Fibroblast of lung (primary cell): Measurements from ENCODE around the gene PACRG. TPM values are rescaled to one million over a fixed set of nuclear protein-coding genes. Genes with fewer than 3 reads are reported as not detected.

Experiments
- DNase-seq, 2 donors: peaks; one replicate each; pipeline versions ENCODE4 v3.0.0 to v3.0.0-alpha.2; 2010; ENCODE audit warnings: low read depth in 2 of 2
- H2AFZ ChIP-seq: 2 replicates; pipeline ENCODE4 v1.5.1; 2012; ENCODE audit warnings: low read length, control low read depth, inconsistent platforms
- H3K27ac ChIP-seq: 2 replicates; pipeline ENCODE4 v1.5.1; 2011; ENCODE audit warnings: low read length, control low read depth; ENCODE audit not compliant: insufficient read depth
- H3K27me3 ChIP-seq: 2 replicates; pipeline ENCODE4 v1.5.1; 2011; ENCODE audit warnings: mild to moderate bottlenecking, low read length; ENCODE audit not compliant: control insufficient read depth, insufficient read depth
- H3K36me3 ChIP-seq: 2 replicates; pipeline ENCODE4 v1.5.1; 2011; ENCODE audit warnings: low read length; ENCODE audit not compliant: control insufficient read depth, insufficient read depth
- H3K4me1 ChIP-seq: 2 replicates; pipeline ENCODE4 v1.5.1; 2011; ENCODE audit warnings: low read length; ENCODE audit not compliant: control insufficient read depth, insufficient read depth; ENCODE audit errors: extremely low read depth
- H3K4me2 ChIP-seq: 2 replicates; pipeline ENCODE4 v1.5.1; 2011; ENCODE audit warnings: low read length, control low read depth; ENCODE audit not compliant: insufficient read depth; ENCODE audit errors: extremely low read depth
- H3K4me3 ChIP-seq, 4 experiments: fragments of 200-600 bp in 1 of 4; sonication (generic) in 1 of 4; replicated peaks in 1 of 4; 2 replicates each; pipeline ENCODE4 v1.5.1; 2011 to 2016; ENCODE audit warnings: low read length in 4 of 4, low read depth in 3 of 4, mild to moderate bottlenecking in 3 of 4, control low read depth in 2 of 4, inconsistent platforms in 1 of 4, mixed read lengths in 1 of 4; ENCODE audit not compliant: insufficient read depth in 1 of 4; ENCODE audit errors: control extremely low read depth in 1 of 4
- H3K79me2 ChIP-seq: 2 replicates; pipeline ENCODE4 v1.5.1; 2012; ENCODE audit warnings: mild to moderate bottlenecking, low read length, inconsistent platforms; ENCODE audit not compliant: control insufficient read depth, insufficient read depth
- H3K9ac ChIP-seq: 2 replicates; pipeline ENCODE4 v1.5.1; 2011; ENCODE audit warnings: mild to moderate bottlenecking, low read length, control low read depth; ENCODE audit not compliant: insufficient read depth
- H3K9me3 ChIP-seq: 2 replicates; pipeline ENCODE4 v1.5.1; 2012; ENCODE audit warnings: low read depth, low read length; ENCODE audit not compliant: control insufficient read depth, insufficient read depth
- H4K20me1 ChIP-seq: 2 replicates; pipeline ENCODE4 v1.5.1; 2011; ENCODE audit warnings: low read length; ENCODE audit not compliant: control insufficient read depth, insufficient read depth; ENCODE audit errors: extremely low read depth
- CTCF ChIP-seq, 2 donors: IDR thresholded peaks in 1 of 2; conservative IDR thresholded peaks in 1 of 2; 1 replicate in 1 of 2; 2 replicates in 1 of 2; pipeline ENCODE4 v1.5.1; 2011 to 2012; ENCODE audit warnings: low read length in 2 of 2, control low read depth in 1 of 2, inconsistent platforms in 1 of 2, low read depth in 1 of 2, mild to moderate bottlenecking in 1 of 2
- EZH2 ChIP-seq: IDR thresholded peaks from 2 replicates; pipeline ENCODE4 v1.5.1; 2012; ENCODE audit warnings: low read length, control low read depth, mild to moderate bottlenecking; ENCODE audit errors: missing control alignments
- polyA plus RNA-seq, 2 donors: library from polyadenylated mRNA; depleted of rRNA in 1 of 2; stranded (reverse) in 1 of 2; unstranded in 1 of 2; fragments of >200 nt; gene quantifications; 2 replicates each; pipeline ENCODE4 v1.2.1, GENCODE V29; 2011 to 2012; ENCODE audit warnings: missing spikeins in 1 of 2
- total RNA-seq: library from RNA; depleted of rRNA; stranded (reverse); fragments of >200 nt; gene quantifications from 2 replicates; pipeline ENCODE4 v1.2.1, GENCODE V29; 2014

PACRG gene
- total and polyA plus RNA-seq, 2 donors (not counting 1 experiment from before 2014, with no cell fraction given): 0.30 to 0.66 TPM

- Histone ChIP-seq H3K27ac (no peak overlapping the region), H4K20me1 (no peaks in the 10 kb centered on the region), H3K9ac (no peak overlapping the region), H3K9me3 (no peaks in the 10 kb centered on the region), H3K27me3 (no peaks in the 10 kb centered on the region), H3K4me2 (no peak overlapping the region), H3K36me3 (no peaks in the 10 kb centered on the region), H3K4me1 (no peaks in the 10 kb centered on the region), H2AFZ (no peak overlapping the region), H3K4me3 (no peak overlapping the region), H3K79me2 (no peaks in the 10 kb centered on the region)
- TF ChIP-seq EZH2: no peak
- TF ChIP-seq CTCF (conservative IDR thresholded peaks at IDR 0.05 in 1 of 2, IDR thresholded peaks at IDR 0.05 in 1 of 2; ENCODE audit: low read depth in 1 of 2, low read length in 2 of 2): no peak
- DNase-seq: peak; percentile 40 to 67
These were observed 137.1 kb downstream of the PACRG start for GRCh38 chr6:162864911-162865310.

GRCh38 chr6:162866656-162867055, 138.9 kb downstream of the PACRG start:
- H3K9ac ChIP-seq: no peak overlapping the region
- H4K20me1 ChIP-seq: no peaks in the 10 kb centered on the region
- TF ChIP-seq EZH2: no peak
- no peak for TF ChIP-seq CTCF (conservative IDR thresholded peaks at IDR 0.05 in 1 of 2, IDR thresholded peaks at IDR 0.05 in 1 of 2; ENCODE audit: low read depth in 1 of 2, low read length in 2 of 2)
- H3K36me3 ChIP-seq: no peaks in the 10 kb centered on the region
- DNase-seq: no peak
- H2AFZ ChIP-seq: no peak overlapping the region
- no peak overlapping the region for H3K4me3 ChIP-seq
- no peaks in the 10 kb centered on the region for H3K4me1 ChIP-seq
- no peaks in the 10 kb centered on the region for H3K9me3 ChIP-seq
- H3K79me2 ChIP-seq: no peaks in the 10 kb centered on the region
- no peaks in the 10 kb centered on the region for H3K27me3 ChIP-seq
- no peak overlapping the region for H3K27ac ChIP-seq
- no peak overlapping the region for H3K4me2 ChIP-seq

- TF ChIP-seq CTCF (conservative IDR thresholded peaks at IDR 0.05 in 1 of 2, IDR thresholded peaks at IDR 0.05 in 1 of 2; ENCODE audit: low read depth in 1 of 2, low read length in 2 of 2) (no peak), EZH2 (no peak)
- no peak overlapping the region for H3K4me2 ChIP-seq
- H3K9me3 ChIP-seq: no peaks in the 10 kb centered on the region
- H3K27ac ChIP-seq: no peak overlapping the region
- H3K79me2 ChIP-seq: no peaks in the 10 kb centered on the region
- H2AFZ ChIP-seq: no peak overlapping the region
- H3K4me1 ChIP-seq: no peaks in the 10 kb centered on the region
- no peaks in the 10 kb centered on the region for H3K36me3 ChIP-seq
- H3K27me3 ChIP-seq: no peaks in the 10 kb centered on the region
- H3K9ac ChIP-seq: no peak overlapping the region
- H3K4me3 ChIP-seq: no peak overlapping the region
- DNase-seq: no peak
- no peaks in the 10 kb centered on the region for H4K20me1 ChIP-seq
These were observed 140.6 kb downstream of the PACRG start for GRCh38 chr6:162868397-162868796.
